Measurements from ENCODE around the gene IQCM. TPM values are rescaled to one million over a fixed set of nuclear protein-coding genes. Genes with fewer than 3 reads are reported as not detected.

Gene IQCM
- polyA plus RNA-seq, 4 donors, result not detected

DNA sequence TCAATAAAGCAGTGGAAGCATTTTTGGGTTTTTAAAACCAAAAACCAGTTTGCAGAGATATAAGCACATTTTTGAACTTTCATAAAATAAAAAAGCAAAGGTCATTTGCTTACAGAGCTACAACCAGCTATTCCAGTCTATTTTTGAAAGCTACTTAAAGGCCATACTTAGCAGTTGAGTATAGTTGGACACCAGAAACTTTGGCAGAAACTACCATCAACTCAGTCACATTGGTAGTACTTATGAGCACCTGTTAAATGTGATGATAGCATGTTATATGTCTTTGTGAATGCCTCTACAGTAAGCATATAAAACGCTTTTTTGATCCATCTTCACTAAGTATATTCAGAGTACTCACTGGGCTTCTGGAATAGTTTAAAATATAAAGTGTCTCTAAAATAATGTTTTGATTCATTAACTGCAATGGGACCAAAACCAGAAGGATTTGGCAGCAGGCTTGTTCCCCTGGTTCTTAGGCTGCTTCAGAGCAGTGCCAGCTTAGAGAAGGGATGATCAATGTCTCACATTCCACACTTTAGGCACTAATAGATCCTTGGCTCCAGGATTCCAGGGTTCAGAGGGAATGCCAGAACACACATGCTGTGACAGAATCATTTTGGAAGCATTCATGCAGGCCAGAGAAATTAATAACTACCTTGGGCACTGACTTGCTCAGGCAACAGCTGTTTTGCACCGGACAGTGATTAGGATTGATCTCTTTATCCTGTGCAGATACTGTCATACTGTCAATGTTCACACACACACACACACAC lies 103.9 kb downstream of the IQCM start:
- no peak for DNase-seq (ENCODE audit: low read depth in 4 of 4, low spot score in 3 of 4)

DNA sequence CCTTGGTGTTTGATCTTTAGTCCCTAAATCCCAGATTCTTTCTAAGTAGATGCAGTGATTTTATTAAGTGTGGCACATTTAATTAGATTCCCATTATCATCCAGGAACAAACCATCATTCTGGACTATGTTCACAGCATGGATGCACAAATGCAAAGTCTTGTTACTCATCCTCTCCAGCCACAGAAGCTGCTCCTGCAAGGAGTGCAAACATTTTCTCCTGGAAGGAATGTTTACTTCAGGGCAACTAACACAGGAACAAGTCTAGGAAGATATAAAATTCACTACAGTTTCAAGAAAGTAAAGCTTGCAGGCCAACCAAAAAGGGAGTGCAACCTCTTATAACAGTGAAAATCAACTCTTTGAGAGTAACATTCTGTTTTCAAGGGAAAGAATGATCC lies 106.0 kb downstream of the IQCM start:
- DNase-seq (ENCODE audit: low read depth in 4 of 4, low spot score in 3 of 4), result no peak

DNA sequence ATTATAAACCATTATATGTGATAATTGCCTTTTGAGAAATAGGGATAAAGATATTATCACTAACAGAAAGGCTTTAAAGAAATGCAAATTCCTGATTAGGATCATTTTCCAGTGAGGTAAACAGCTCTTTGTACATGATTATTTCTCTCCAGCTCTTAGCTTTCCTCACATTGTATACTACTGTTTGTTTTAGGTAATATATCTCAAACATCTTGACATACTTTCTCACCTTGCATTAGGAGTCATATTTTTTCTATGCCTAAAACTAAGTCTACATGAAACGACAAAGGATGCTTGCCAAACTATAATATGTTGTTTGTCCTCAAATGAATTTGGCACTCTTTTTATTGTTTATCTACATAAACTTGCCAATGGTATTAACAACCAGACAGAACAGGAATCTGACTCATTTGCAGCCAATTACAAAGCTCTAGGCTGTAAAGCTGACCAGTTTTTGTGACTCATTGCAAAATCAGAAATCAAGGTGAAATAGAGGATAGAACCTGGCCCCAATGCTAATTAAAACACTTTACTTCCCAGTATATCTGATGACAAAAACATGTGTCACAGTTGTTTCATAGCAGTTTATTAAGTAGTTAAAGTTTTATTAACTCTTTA lies 107.0 kb downstream of the IQCM start:
- no peak for DNase-seq (ENCODE audit: low read depth in 4 of 4, low spot score in 3 of 4)

DNA sequence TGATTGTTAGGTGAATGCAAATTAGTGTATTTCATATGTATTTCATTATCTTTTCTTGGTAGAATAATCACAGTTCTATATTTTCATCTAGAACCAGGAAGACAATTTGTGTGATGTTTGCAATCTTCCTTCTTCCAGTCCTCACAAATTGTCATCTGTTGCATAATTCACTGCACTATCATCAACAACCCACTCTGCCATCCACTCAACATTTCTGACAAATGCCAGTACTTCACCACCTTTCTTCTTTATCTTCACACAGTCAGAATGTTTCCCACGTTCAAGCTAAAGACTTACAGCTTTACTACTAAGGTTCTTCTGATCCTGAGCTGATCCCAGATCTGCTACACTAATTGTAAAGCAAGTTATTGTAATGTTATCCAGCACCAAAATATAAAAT lies 107.8 kb downstream of the IQCM start:
- DNase-seq (ENCODE audit: low read depth in 4 of 4, low spot score in 3 of 4), result no peak

DNA sequence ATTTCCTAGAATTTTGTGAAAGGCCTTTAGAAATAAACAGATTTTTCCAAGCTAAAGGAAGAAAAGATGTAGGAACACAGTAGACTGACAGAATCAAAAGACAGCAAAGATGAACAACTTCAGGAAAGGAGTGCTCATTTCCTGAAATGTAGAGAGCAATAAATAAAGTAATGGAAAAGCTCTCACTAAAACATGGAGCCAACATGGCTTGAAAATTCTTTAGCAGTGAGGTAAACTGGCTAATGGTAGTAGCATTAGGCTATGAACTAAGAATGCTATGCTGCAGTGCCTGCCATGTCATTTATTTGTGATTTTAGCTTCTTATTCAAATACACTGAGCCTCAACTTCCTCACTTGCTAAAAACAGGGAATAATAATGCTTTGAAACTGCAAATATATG lies 108.7 kb downstream of the IQCM start:
- no peak for DNase-seq (ENCODE audit: low read depth in 4 of 4, low spot score in 3 of 4)

DNA sequence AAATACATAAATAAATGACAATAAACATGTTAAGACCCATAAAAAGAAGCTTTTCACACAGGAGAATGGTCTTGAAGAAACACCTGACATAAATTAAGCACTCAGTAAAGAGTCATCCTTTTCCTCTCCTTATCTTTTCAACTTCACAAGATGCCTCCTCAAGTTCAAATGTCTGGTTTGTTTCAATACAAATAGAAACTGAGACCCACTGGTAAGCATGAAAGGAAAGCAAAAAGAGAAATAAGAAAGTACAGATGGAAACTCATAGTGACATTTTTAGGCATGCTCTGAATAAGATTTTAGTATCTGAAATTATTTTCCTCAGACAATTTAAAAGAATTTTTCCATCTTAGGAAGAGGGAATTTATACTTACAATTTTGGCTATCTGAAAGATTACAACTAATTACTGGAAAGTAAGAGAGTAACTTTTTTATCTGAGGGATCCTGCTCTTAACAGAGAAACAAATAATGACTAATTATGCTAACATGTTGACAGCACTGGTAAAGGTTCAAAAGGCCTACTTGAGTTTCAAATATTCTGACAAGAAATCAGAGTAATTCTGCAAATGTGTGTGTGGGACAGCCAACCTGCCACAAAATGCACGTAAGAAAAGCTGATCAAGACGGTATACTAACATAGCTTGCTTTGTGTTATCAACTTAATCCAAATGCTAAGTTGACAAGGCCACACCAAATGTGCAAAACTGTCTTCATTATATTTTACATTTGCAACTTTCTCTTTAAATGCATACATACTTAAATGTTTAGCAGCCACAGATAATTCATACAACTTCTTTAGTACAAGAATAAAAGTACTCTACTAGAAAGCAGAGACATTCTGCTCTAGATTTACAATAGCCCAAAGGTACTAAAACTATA lies 113.0 kb downstream of the IQCM start:
- no peak for DNase-seq (ENCODE audit: low read depth in 4 of 4, low spot score in 3 of 4)

DNA sequence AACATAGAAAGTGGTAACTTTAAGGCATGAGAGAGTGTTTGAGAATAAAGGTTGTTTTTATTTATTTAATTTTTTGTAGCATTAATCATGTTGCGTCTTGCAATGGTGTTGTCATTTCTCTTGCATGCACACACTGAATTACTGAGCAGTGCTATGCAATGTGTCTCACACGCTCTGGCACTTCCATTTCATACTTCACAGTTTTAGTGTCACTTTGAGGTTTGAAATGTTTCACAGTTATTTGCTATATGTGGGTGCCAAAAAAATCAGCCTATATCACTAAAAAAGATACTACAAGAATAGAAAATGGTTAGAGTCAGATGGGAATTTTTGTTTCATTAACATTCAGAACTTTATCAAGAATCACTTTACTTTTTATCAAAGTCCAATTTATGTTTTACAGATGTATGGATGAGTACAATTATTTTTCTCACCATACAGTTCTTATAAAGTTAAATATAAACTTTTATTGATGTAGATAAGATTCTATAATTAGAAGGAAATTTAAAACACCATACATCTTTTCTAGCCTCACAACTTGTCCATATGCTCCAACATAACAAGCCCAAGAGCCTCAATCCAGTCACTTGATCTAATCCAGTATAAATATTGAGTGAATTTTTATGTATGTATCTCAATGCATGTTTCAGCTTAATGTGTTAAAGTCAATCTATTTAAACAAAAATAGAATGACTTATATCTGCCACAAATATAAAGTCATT lies 114.0 kb downstream of the IQCM start:
- no peak for DNase-seq (ENCODE audit: low read depth in 4 of 4, low spot score in 3 of 4)

DNA sequence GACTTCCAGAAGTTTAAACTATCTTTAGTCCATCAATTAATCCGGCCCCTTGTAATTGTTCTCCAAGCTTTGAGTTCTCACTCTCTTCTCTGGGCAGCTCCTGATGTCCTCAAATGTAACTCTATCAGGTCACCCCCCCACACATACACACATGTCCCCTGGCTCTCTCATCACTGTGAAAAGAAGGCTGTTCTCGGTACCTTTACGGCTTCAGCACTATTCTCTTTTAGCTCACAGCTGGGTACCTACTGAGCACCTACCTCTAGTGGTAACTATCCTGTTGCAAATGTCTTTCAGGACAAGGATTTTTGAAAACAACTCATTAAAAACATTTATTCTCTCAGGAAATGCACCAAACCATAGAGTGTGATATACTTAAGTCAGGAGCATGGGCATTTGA lies 115.4 kb downstream of the IQCM start:
- no peak for DNase-seq (ENCODE audit: low read depth in 4 of 4, low spot score in 3 of 4)

DNA sequence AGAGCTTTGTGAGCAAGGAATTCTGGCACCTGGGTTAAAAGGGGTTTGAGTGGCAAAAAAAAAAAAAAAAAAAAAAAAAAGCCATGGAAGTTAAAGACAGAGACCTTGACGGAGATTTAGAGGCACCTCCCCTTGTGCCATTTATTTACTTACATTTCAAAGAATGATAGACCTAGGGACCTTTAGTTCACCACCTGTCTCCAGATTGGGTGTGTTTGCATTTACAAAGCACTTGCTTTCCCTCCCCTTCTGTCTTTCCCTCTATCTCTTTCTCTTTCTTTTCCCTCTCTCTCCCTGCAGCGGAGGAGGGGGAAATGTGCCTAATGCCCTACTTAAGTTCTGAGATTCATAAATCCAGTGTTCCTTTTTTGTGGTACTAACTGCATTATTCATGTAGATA lies 116.0 kb downstream of the IQCM start:
- DNase-seq (ENCODE audit: low read depth in 4 of 4, low spot score in 3 of 4), result no peak

DNA sequence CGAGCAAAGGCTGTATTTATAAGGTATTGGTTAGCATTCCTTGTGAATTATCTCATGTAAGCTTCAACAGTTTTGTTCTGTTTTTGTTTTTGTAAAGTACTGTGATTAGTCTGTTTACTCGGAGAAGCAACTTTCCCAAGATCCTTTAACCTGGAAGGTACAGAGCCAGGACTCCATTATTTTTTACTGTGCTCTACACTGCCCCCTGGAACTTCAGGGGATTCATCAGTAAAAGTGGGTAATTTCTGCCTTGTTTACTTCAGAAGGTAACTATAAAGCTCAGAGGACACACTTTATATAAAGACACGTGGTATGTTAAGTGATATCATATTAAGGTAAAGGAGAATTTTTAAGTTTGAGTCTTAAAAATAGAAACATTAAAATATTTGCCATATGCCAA lies 124.9 kb downstream of the IQCM start:
- DNase-seq (ENCODE audit: low read depth in 4 of 4, low spot score in 3 of 4), result no peak

DNA sequence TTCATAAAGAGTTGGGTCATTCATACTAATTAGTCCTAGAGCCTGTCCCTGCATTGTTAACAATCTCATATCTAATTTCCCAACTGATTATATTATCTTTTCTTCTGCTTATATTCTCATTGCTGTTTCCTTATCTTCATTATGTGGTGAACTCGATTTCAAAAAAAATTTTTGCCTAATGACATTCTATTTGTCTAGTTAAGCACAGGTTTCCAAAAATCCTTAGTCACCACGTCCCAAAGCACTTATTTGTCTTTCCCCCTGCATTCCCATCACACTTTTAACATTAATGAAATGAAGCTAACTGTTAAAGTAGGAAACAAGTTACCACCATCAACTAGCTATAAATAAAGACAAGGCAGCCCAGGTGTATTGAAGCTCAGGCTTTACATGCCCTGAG lies 131.1 kb downstream of the IQCM start:
- no peak for DNase-seq (ENCODE audit: low read depth in 4 of 4, low spot score in 3 of 4)

DNA sequence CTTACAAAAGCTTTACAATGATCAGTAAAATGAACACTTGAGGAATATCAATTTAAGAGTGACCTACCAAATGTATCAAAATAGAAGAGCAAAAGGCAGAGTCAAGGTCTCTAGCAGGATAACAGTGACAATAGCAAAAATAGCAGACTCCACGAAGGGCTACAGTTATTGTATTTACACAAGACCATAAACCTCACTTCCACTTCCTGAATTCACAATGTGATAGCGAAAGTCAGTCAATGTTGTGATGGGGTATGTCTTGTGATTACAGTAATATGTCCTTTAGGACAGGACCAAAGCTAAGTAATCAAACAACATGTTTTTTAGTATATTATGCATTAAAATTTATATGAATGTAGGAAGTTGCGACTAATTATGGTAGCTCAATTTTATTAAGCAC lies 139.6 kb downstream of the IQCM start:
- DNase-seq (ENCODE audit: low read depth in 4 of 4, low spot score in 3 of 4), result no peak

DNA sequence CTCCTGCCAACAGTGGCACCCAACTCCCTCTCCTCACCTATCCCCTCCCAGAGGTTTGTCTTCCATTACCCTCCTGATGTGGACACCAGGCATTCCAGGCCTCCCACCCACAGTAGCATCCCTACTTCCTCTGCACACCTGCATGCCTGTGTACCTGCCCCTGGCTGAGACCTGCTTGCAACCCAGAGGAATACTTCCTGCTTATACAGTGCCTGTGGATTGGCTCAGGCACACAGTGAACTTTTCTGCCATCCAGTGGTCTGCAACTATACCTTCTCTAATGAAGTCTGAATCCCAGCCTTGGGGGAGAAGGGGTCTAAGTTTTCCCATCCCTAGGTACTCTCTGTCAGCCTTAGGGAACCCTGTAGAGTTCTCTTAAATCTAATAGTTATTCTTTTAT lies 169.9 kb downstream of the IQCM start:
- no peak for DNase-seq (ENCODE audit: low read depth in 4 of 4, low spot score in 3 of 4)

DNA sequence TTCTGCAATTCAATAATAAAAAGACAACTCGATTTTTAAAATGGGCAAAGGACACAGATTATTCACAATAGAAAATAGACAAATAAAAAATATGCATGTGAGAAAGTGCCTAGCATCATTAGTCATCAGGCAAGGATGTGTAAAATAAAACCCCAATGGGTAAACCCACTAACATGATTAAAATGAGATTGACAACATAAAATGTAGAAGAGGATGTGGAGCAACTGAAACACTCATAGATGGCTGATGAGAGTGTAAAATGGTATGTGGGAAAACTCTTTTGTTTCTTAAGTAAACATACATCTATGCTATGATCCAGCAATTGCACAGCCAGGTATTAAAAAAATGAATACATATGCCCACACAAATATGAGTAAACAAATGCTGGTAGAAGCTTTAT lies 177.6 kb downstream of the IQCM start:
- DNase-seq (ENCODE audit: low read depth in 4 of 4, low spot score in 3 of 4), result no peak

DNA sequence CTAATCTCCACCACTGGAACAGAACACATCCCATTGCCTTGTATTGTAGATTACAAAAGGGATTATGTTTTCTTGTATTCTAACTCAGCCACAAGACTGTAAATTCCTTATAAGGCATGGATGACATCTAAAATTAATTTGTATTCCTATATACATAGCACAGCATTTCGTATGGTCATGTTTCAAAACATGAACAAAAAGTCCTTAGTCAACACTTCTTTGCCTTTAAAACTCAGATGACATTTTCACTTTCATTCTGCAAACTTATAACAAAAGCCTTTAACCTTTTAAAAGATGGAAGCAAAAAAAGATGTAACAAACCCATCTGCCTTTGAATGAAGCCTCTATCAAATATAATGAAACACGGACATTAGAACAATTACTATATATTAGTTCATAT lies 181.3 kb downstream of the IQCM start:
- no peak for DNase-seq (ENCODE audit: low read depth in 4 of 4, low spot score in 3 of 4)

DNA sequence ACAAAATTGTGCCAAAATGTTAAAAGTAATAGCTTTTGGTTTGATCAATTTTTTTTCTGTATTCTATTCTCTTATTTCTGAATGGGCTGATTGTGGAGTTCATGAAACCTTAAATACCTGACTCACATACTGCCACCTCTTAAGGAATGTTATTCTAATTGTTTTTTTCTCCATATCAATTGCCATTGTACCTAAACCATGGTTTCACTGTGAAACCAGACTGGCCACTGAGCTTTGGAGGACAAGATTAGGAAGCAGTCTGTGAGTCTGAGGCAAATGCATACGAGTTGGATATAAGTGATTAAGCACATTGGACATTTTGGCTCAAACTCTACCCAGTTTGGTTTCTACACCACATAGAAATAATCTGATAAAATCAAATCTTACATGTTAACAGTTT lies 184.0 kb downstream of the IQCM start:
- DNase-seq (ENCODE audit: low read depth in 4 of 4, low spot score in 3 of 4), result no peak

DNA sequence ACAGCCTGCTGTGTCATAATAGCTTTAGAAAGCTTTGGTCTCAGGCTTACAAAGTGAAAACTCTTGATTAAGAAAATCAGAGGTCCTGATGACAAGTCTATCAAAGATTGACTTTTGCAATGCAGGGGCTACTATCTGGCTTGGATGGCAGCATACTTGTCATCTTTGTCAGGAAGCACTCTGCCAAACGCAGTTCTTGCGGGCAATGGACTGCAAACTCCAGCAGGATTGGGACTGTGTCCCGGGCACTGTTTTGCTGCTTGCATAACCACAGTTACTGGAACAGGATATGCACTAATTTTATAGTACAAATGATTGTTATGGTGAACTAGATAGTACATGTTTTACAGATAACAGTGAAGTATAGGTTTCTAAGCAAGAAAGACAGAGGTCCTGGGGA lies 185.6 kb downstream of the IQCM start:
- no peak for DNase-seq (ENCODE audit: low read depth in 4 of 4, low spot score in 3 of 4)

DNA sequence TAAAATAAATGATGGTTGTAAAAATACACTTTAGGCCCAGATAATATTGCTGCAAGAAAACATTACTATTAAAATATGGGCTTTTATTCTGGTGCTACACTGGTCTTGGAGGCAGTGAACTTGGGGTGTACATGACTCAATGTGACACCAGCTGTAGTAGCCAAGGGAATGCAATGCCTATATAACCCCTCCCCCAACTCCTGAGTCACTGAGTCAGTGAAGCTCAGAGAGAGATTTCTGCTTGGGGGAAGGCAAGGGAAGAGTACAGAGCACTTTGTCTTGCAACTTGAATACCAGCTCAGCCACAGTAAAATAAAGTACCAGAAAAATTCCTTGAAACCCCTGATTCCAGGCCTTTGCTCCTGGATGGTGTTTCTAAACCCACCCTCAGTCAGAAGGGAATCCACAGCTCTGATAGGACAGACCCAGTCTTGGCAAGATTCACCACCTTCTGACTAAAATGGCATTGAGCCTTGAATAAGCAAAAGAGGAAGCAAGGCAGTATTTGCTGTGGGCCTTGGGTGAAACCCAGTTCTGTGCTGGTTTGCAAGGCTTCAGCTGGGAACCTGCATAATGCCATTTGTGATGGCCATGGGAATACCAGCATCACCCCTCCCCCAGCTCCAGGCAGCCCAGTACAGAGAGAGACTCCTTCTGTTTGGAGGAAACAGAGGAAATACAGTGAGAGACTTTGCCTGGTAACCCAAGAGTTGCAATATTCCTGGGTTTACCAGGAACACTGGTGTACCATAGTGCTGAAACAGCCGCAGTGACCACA lies 209.9 kb downstream of the IQCM start:
- DNase-seq (ENCODE audit: low read depth in 4 of 4, low spot score in 3 of 4), result no peak

DNA sequence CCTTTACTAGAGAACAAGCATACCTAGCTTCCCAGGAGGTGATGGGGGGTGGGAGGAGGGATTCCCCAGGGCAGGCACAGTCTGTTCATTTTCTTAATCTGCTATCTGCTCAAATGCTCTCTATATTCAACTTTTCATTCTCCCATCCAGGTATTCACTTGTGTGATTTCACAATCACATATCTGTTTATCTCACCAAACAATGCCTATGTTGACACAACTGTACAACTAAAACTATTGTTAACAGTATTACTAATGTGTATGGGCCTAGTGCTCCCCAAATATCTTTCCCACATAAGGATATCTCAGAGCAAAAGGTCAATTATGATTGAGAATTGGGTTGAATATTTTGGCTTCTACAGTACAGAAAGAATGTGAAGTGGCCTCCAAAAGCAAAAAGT lies 210.8 kb downstream of the IQCM start:
- DNase-seq (ENCODE audit: low read depth in 4 of 4, low spot score in 3 of 4), result no peak

DNA sequence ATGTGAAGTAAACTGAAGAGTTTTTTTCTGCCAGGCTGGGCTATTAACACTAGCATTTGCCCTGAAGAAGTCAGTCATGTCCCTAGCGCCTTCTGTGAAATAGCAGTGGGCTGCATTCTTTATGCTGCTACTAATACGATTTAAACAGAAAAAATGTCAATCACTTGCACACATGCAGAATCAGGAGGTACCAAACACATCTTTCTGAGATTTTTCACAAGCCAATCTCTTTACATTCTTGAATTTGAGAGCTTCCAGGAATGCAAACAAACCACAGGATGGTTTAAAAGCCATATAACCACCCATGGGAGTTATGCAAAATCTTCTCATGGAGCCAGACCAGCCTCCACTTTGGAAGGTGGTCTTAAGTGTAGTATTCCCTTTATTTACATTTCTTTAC lies 220.1 kb downstream of the IQCM start:
- no peak for DNase-seq (ENCODE audit: low read depth in 4 of 4, low spot score in 3 of 4)

All from right renal pelvis (tissue), 4 donors.